ENCODE data around the gene SMIM9. TPM values are rescaled to one million over a fixed set of nuclear protein-coding genes. Genes with fewer than 3 reads are reported as not detected.
"Not testable (repeated sequence)": the region's sequence is repeated elsewhere in the genome, so short reads cannot be mapped to it uniquely, and the experiment has no call there.

SMIM9 gene
- not detected for polyA plus RNA-seq

DNA sequence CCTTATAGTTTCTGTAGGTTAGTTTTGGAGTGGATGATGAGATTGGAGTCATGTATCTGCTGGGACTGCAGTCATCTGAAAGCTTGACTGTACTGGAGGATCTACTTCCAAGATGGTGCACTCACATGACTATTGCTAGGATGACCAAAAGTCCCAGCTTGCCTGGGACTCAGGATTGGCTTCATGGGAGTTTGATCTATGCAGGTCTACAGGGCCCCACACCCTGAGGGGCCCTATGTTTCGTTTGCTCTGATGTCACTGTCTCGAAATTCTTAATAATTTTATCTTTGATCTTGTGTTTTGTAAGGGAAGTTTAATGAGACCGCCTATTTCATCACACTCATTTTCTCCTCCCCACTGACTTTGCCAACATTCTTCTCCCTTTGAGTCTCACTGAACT is at the start of gene SMIM9:
Gene SMIM9 (minus strand): TSS at position 101 of the 400 bp plus-strand sequence. CDS start 3,806 bp downstream, outside the sequence.
- no peaks in the 10 kb centered on the region for H3K9me3 ChIP-seq (ENCODE audit: control insufficient read depth in 2 of 2, insufficient read depth in 1 of 2, low read depth in 1 of 2, low read length in 1 of 2)
- no peaks in the 10 kb centered on the region for H3K27me3 ChIP-seq (ENCODE audit: control insufficient read depth in 1 of 2, insufficient read depth in 2 of 2, low read length in 2 of 2)
- no peaks in the 10 kb centered on the region for H3K4me1 ChIP-seq (ENCODE audit: control insufficient read depth in 2 of 2, insufficient read depth in 2 of 2, low read length in 1 of 2)
- H3K36me3 ChIP-seq (ENCODE audit: control insufficient read depth in 2 of 2, insufficient read depth in 2 of 2, low read length in 1 of 2), result no peaks in the 10 kb centered on the region
- no peak within 1 kb of the TSS for H3K4me3 ChIP-seq (ENCODE audit: low read depth in 1 of 2, low read length in 2 of 2)
- no peak within 1 kb of the TSS for H3K27ac ChIP-seq (ENCODE audit: low read depth in 2 of 2, low read length in 1 of 2)
- WGBS, 2 donors, result 77 to 90% methylated on average over 3 of the region's 3 CpGs

- H3K4me3 ChIP-seq (ENCODE audit: low read depth in 1 of 2, low read length in 2 of 2), result not testable (repeated sequence)
Measured at GRCh38 chrX:154884069-154884468, 49.6 kb upstream of the SMIM9 start.

DNA sequence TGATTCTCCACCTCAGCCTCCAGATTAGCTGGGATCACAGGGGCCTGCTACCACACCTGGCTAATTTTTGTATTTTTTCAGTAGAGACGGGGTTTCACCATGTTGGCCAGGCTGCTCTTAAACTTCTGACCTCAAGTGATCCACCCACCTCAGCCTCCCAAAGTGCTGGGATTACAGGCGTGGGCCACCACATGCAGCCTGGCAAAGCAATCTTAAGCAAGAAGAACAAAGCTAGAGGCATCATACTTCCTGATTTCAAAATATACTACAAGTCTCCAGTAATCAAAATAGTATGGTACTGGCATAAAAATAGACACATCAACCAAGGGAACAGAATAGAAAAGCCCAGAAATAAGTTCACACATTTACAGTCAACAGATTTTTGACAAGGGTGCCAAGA is 38.9 kb upstream of the SMIM9 start:
- no peak overlapping the region for H3K4me3 ChIP-seq (ENCODE audit: low read depth in 1 of 2, low read length in 2 of 2)
- no peaks in the 10 kb centered on the region for H3K36me3 ChIP-seq (ENCODE audit: control insufficient read depth in 2 of 2, insufficient read depth in 2 of 2, low read length in 1 of 2)
- H3K9me3 ChIP-seq (ENCODE audit: control insufficient read depth in 2 of 2, insufficient read depth in 1 of 2, low read depth in 1 of 2, low read length in 1 of 2), result no peaks in the 10 kb centered on the region
- H3K27me3 ChIP-seq (ENCODE audit: control insufficient read depth in 1 of 2, insufficient read depth in 2 of 2, low read length in 2 of 2), result no peaks in the 10 kb centered on the region
- no peak overlapping the region for H3K27ac ChIP-seq (ENCODE audit: low read depth in 2 of 2, low read length in 1 of 2)
- WGBS, 2 donors, result 76 to 85% methylated on average over 2 of the region's 2 CpGs
- H3K4me1 ChIP-seq (ENCODE audit: control insufficient read depth in 2 of 2, insufficient read depth in 2 of 2, low read length in 1 of 2), result no peaks in the 10 kb centered on the region

More at GRCh38 chrX:154884069-154884468, 49.6 kb upstream of the SMIM9 start:
- WGBS, 2 donors, result no CpG with 5 or more reads among the region's 8 CpGs
- not testable (repeated sequence) for H3K36me3 ChIP-seq (ENCODE audit: control insufficient read depth in 2 of 2, insufficient read depth in 2 of 2, low read length in 1 of 2); H3K4me1 ChIP-seq (ENCODE audit: control insufficient read depth in 2 of 2, insufficient read depth in 2 of 2, low read length in 1 of 2); H3K9me3 ChIP-seq (ENCODE audit: control insufficient read depth in 2 of 2, insufficient read depth in 1 of 2, low read depth in 1 of 2, low read length in 1 of 2); H3K27me3 ChIP-seq (ENCODE audit: control insufficient read depth in 1 of 2, insufficient read depth in 2 of 2, low read length in 2 of 2); H3K27ac ChIP-seq (ENCODE audit: low read depth in 2 of 2, low read length in 1 of 2)

DNA sequence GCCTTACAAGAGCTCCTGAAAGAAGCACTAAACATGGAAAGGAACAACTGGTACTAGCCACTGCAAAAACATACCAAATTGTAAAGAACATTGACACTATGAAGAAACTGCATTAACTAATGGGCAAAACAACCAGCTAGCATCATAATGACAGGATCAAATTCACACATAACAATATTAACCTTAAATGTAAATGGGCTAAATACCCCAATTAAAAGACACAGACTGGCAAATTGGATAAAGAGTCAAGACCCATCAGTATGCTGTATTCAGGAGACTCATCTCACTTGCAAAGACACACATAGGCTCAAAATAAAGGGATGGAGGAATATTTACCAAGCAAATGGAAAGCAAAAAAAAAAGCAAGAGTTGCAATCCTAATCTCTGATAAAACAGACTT is 34.1 kb upstream of the SMIM9 start:
- not testable (repeated sequence) for H3K4me3 ChIP-seq (ENCODE audit: low read depth in 1 of 2, low read length in 2 of 2); H3K4me1 ChIP-seq (ENCODE audit: control insufficient read depth in 2 of 2, insufficient read depth in 2 of 2, low read length in 1 of 2); H3K27me3 ChIP-seq (ENCODE audit: control insufficient read depth in 1 of 2, insufficient read depth in 2 of 2, low read length in 2 of 2); H3K9me3 ChIP-seq (ENCODE audit: control insufficient read depth in 2 of 2, insufficient read depth in 1 of 2, low read depth in 1 of 2, low read length in 1 of 2); H3K27ac ChIP-seq (ENCODE audit: low read depth in 2 of 2, low read length in 1 of 2); H3K36me3 ChIP-seq (ENCODE audit: control insufficient read depth in 2 of 2, insufficient read depth in 2 of 2, low read length in 1 of 2)

GRCh38 chrX:154855256-154855655 is 20.8 kb upstream of the SMIM9 start:
- H3K4me3 ChIP-seq (ENCODE audit: low read depth in 1 of 2, low read length in 2 of 2), result no peak overlapping the region
- no peak overlapping the region for H3K27ac ChIP-seq (ENCODE audit: low read depth in 2 of 2, low read length in 1 of 2)
- no peaks in the 10 kb centered on the region for H3K4me1 ChIP-seq (ENCODE audit: control insufficient read depth in 2 of 2, insufficient read depth in 2 of 2, low read length in 1 of 2)
- no peaks in the 10 kb centered on the region for H3K9me3 ChIP-seq (ENCODE audit: control insufficient read depth in 2 of 2, insufficient read depth in 1 of 2, low read depth in 1 of 2, low read length in 1 of 2)
- no peaks in the 10 kb centered on the region for H3K36me3 ChIP-seq (ENCODE audit: control insufficient read depth in 2 of 2, insufficient read depth in 2 of 2, low read length in 1 of 2)
- H3K27me3 ChIP-seq (ENCODE audit: control insufficient read depth in 1 of 2, insufficient read depth in 2 of 2, low read length in 2 of 2), result no peaks in the 10 kb centered on the region

DNA sequence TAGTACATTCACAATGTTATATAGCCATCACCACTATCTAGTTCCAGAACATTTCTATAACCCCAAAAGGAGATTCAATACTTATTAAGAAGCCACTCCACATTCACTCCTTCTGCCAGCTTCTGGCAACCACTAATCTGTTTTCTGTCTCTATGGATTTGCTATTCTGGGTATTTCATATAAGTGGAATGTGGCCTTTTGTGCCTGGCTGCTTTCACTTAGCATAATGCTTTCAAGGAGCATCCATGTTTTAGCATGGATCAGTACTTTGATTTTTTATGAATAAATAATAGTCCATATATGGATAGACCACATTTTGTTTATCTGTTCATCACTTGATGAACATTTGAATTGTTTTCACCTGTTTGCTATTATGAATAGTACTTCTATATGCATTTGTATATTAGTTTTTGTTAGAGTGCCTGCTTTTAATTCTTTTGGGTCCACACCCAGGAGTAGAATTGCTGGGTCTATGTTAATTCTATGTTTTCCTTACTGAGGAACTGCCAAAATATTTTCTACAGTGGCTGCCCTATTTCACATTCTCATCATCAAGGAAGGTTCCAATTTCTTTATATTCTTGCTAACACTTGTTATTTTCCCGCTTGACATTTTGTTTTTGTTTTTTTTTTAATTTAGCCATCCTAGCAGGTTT is 16.6 kb upstream of the SMIM9 start:
- no peak overlapping the region for H3K4me3 ChIP-seq (ENCODE audit: low read depth in 1 of 2, low read length in 2 of 2)
- no peaks in the 10 kb centered on the region for H3K9me3 ChIP-seq (ENCODE audit: control insufficient read depth in 2 of 2, insufficient read depth in 1 of 2, low read depth in 1 of 2, low read length in 1 of 2)
- WGBS, 2 donors, result 71 to 91% methylated on average over 1 of the region's 1 CpG
- H3K27ac ChIP-seq (ENCODE audit: low read depth in 2 of 2, low read length in 1 of 2), result no peak overlapping the region
- no peaks in the 10 kb centered on the region for H3K4me1 ChIP-seq (ENCODE audit: control insufficient read depth in 2 of 2, insufficient read depth in 2 of 2, low read length in 1 of 2)
- no peaks in the 10 kb centered on the region for H3K27me3 ChIP-seq (ENCODE audit: control insufficient read depth in 1 of 2, insufficient read depth in 2 of 2, low read length in 2 of 2)
- no peaks in the 10 kb centered on the region for H3K36me3 ChIP-seq (ENCODE audit: control insufficient read depth in 2 of 2, insufficient read depth in 2 of 2, low read length in 1 of 2)

GRCh38 chrX:154840856-154841255 is 6.4 kb upstream of the SMIM9 start:
- WGBS, 2 donors, result 87 to 88% methylated on average over 2 of the region's 2 CpGs

GRCh38 chrX:154836163-154836562 is 1.7 kb upstream of the SMIM9 start:
- H3K27ac ChIP-seq (ENCODE audit: low read depth in 2 of 2, low read length in 1 of 2), result no peak overlapping the region
- H3K4me3 ChIP-seq (ENCODE audit: low read depth in 1 of 2, low read length in 2 of 2), result no peak overlapping the region
- 68 to 91% methylated on average over 1 of the region's 1 CpG for WGBS, 2 donors
- no peaks in the 10 kb centered on the region for H3K9me3 ChIP-seq (ENCODE audit: control insufficient read depth in 2 of 2, insufficient read depth in 1 of 2, low read depth in 1 of 2, low read length in 1 of 2)
- no peaks in the 10 kb centered on the region for H3K27me3 ChIP-seq (ENCODE audit: control insufficient read depth in 1 of 2, insufficient read depth in 2 of 2, low read length in 2 of 2)
- no peaks in the 10 kb centered on the region for H3K4me1 ChIP-seq (ENCODE audit: control insufficient read depth in 2 of 2, insufficient read depth in 2 of 2, low read length in 1 of 2)
- no peaks in the 10 kb centered on the region for H3K36me3 ChIP-seq (ENCODE audit: control insufficient read depth in 2 of 2, insufficient read depth in 2 of 2, low read length in 1 of 2)

More at GRCh38 chrX:154840856-154841255, 6.4 kb upstream of the SMIM9 start:
- H3K4me3 ChIP-seq (ENCODE audit: low read depth in 1 of 2, low read length in 2 of 2), result no peak overlapping the region
- no peaks in the 10 kb centered on the region for H3K36me3 ChIP-seq (ENCODE audit: control insufficient read depth in 2 of 2, insufficient read depth in 2 of 2, low read length in 1 of 2)
- H3K4me1 ChIP-seq (ENCODE audit: control insufficient read depth in 2 of 2, insufficient read depth in 2 of 2, low read length in 1 of 2), result no peaks in the 10 kb centered on the region
- H3K27me3 ChIP-seq (ENCODE audit: control insufficient read depth in 1 of 2, insufficient read depth in 2 of 2, low read length in 2 of 2), result no peaks in the 10 kb centered on the region
- H3K9me3 ChIP-seq (ENCODE audit: control insufficient read depth in 2 of 2, insufficient read depth in 1 of 2, low read depth in 1 of 2, low read length in 1 of 2), result no peaks in the 10 kb centered on the region
- no peak overlapping the region for H3K27ac ChIP-seq (ENCODE audit: low read depth in 2 of 2, low read length in 1 of 2)

GRCh38 chrX:154833746-154834274 is 652 bp downstream of the SMIM9 start:
- H3K9me3 ChIP-seq (ENCODE audit: control insufficient read depth in 2 of 2, insufficient read depth in 1 of 2, low read depth in 1 of 2, low read length in 1 of 2), result no peaks in the 10 kb centered on the region
- no peaks in the 10 kb centered on the region for H3K36me3 ChIP-seq (ENCODE audit: control insufficient read depth in 2 of 2, insufficient read depth in 2 of 2, low read length in 1 of 2)
- no peak overlapping the region for H3K4me3 ChIP-seq (ENCODE audit: low read depth in 1 of 2, low read length in 2 of 2)
- 73 to 97% methylated on average over 3 of the region's 3 CpGs for WGBS, 2 donors
- H3K4me1 ChIP-seq (ENCODE audit: control insufficient read depth in 2 of 2, insufficient read depth in 2 of 2, low read length in 1 of 2), result no peaks in the 10 kb centered on the region
- no peaks in the 10 kb centered on the region for H3K27me3 ChIP-seq (ENCODE audit: control insufficient read depth in 1 of 2, insufficient read depth in 2 of 2, low read length in 2 of 2)
- H3K27ac ChIP-seq (ENCODE audit: low read depth in 2 of 2, low read length in 1 of 2), result no peak overlapping the region

DNA sequence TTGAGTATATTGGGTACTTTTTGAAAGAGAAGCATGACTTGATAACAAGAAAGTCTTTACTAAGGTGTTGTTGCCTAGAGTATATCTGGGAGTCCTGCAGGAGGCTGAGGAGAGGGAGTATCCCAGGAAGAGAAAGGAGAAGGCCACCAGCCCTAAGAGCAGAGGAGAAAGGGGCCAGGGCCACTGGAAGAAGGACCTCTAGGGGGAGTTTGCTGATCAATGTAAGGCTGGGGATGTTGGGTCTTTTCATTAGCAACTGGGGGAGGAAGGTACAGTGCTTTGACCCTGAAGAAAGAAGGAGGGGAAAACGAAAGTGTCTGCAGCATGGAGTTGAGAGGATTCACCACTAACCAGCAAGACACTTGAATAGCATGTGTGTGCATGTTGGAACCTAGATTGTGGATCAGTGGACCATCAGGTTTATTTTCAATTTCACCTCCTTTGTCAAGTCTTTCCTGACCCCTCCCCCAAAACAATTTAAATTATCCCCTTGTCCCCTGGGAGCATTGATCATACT is 4.5 kb downstream of the SMIM9 start:
- H3K4me1 ChIP-seq (ENCODE audit: control insufficient read depth in 2 of 2, insufficient read depth in 2 of 2, low read length in 1 of 2), result no peaks in the 10 kb centered on the region
- no peak overlapping the region for H3K4me3 ChIP-seq (ENCODE audit: low read depth in 1 of 2, low read length in 2 of 2)
- H3K27me3 ChIP-seq (ENCODE audit: control insufficient read depth in 1 of 2, insufficient read depth in 2 of 2, low read length in 2 of 2), result no peaks in the 10 kb centered on the region
- H3K9me3 ChIP-seq (ENCODE audit: control insufficient read depth in 2 of 2, insufficient read depth in 1 of 2, low read depth in 1 of 2, low read length in 1 of 2), result no peaks in the 10 kb centered on the region
- H3K27ac ChIP-seq (ENCODE audit: low read depth in 2 of 2, low read length in 1 of 2), result no peak overlapping the region
- H3K36me3 ChIP-seq (ENCODE audit: control insufficient read depth in 2 of 2, insufficient read depth in 2 of 2, low read length in 1 of 2), result no peaks in the 10 kb centered on the region
- WGBS, 2 donors, result 11 to 23% methylated on average over 1 of the region's 1 CpG

Measured in esophagus (tissue), 2 donors.